Adrenal gland (tissue), 12 donors: ENCODE data around the gene PRR20G. TPM values are rescaled to one million over a fixed set of nuclear protein-coding genes. Genes with fewer than 3 reads are reported as not detected.

Experiments
- DNase-seq, 7 donors: peaks; one replicate each; pipeline ENCODE4 v3.0.0-alpha.2; 2019 to 2020
- H3K27ac ChIP-seq, 5 donors: fragments of 200-600 bp; sonication (generic) in 4 of 5; 1 replicate in 3 of 5; 2 replicates in 2 of 5; pipeline versions ENCODE4 v1.5.1 to v1.8.0; 2016 to 2020; ENCODE audit warnings: mild to moderate bottlenecking in 1 of 5
- H3K27me3 ChIP-seq: fragments of 200-600 bp; 2 replicates; pipeline ENCODE4 v1.8.0; 2021
- H3K36me3 ChIP-seq, 2 donors: fragments of 200-600 bp; replicated peaks in 1 of 2; 1 replicate in 1 of 2; 2 replicates in 1 of 2; pipeline versions ENCODE4 v1.5.1 to v1.8.0; 2018 to 2022
- H3K4me1 ChIP-seq, 2 donors: fragments of 200-600 bp; replicated peaks in 1 of 2; 1 replicate in 1 of 2; 2 replicates in 1 of 2; pipeline versions ENCODE4 v1.5.1 to v1.8.0; 2018 to 2021
- H3K4me3 ChIP-seq, 4 donors: fragments of 200-600 bp; sonication (generic) in 3 of 4; one replicate each; pipeline ENCODE4 v1.5.1; 2016 to 2018
- H3K9me3 ChIP-seq, 3 donors: fragments of 200-600 bp; sonication (generic) in 1 of 3; replicated peaks in 1 of 3; 1 replicate in 2 of 3; 2 replicates in 1 of 3; pipeline versions ENCODE4 v1.5.1 to v1.8.0; 2016 to 2021
- CTCF ChIP-seq, 6 experiments: fragments of 450-650 bp in 4 of 6; fragments of 200-600 bp in 2 of 6; sonication (generic) in 1 of 6; IDR thresholded peaks; 1 replicate in 5 of 6; 2 replicates in 1 of 6; pipeline versions ENCODE4 v1.5.1 to v1.8.0; 2016 to 2021; ENCODE audit warnings: antibody characterized with exemption in 6 of 6, mild to moderate bottlenecking in 2 of 6, moderate library complexity in 1 of 6
- POLR2A ChIP-seq, 2 donors: fragments of 450-650 bp; IDR thresholded peaks; one replicate each; pipeline ENCODE4 v1.6.1; 2017; ENCODE audit warnings: antibody characterized with exemption in 2 of 2, mild to moderate bottlenecking in 2 of 2, moderate library complexity in 1 of 2
- WGBS, 4 donors: extraction: QIAGEN DNeasy Blood & Tissue Kit in 2 of 4; methylation state at CpG; one replicate each; pipeline versions ENCODE4 v1.1.5 to v1.1.7; 2013 to 2017; 5-methylcytosine and 5-hydroxymethylcytosine counted together
- intact Hi-C, 2 donors: fragments of 100-400 bp; cut with DNase I; formaldehyde crosslinking; loops; one replicate each; pipeline versions ENCODE4 v1.14.1 to v1.15.0; 2022 to 2023
- polyA plus RNA-seq, 3 donors: library from polyadenylated mRNA; stranded (reverse); fragments of 200-250 nt in 2 of 3; fragments of 350-450 nt in 1 of 3; fragmentation: Illumina TruSeq in 1 of 3; extraction: RNeasy Lipid Tissue Mini Kit (QIAGEN cat#74804) in 1 of 3; gene quantifications; one replicate each; pipeline ENCODE4 v1.2.3, GENCODE V29; 2013 to 2014
- total RNA-seq, 9 donors: library from RNA; depleted of rRNA in 4 of 9; stranded (reverse); fragments of >200 nt in 4 of 9; fragments of 120-200 nt in 1 of 9; fragmentation: NEBNext Ultra II Directional in 1 of 9; extraction: Animal tissue kit (Norgen Biotek cat#: 25700) in 1 of 9; gene quantifications; one replicate each; pipeline versions ENCODE4 v1.1.0 to v1.2.4, GENCODE V29; 2013 to 2023
- donor health status: healthy with polysubstance abuse.
- donor health status: Bipolar disorder and iron deficiency.
- donor health status: DM: yes; HTN: yes; CAD: no.
- donor health status: DM: no; HTN: no; CAD: no.
- donor health status: DM: no; HTN: no; CAD: no.
- donor health status: DM: yes; HTN: yes; CAD: no.

The PRR20G gene
- total and polyA plus RNA-seq, 12 donors = not detected

GRCh38 chr3:127324076-127324475, 36.2 kb upstream of the PRR20G start:
- Histone ChIP-seq H3K9me3 (no peaks in the 10 kb centered on the region), H3K27ac (no peak overlapping the region), H3K36me3 (no peaks in the 10 kb centered on the region), H3K4me3 (no peak overlapping the region), H3K27me3 (peaks cover 2% of the 10 kb centered on the region), H3K4me1 (no peaks in the 10 kb centered on the region)
- intact Hi-C loops = no loop called here
- no peak for TF ChIP-seq CTCF (IDR thresholded peaks at IDR 0.05)
- no peak for TF ChIP-seq POLR2A (IDR thresholded peaks at IDR 0.05)
- 71 to 77% (median 76%) methylated on average over 2 to 3 of the region's 3 CpGs for WGBS, 4 donors
- no peak for DNase-seq

- Histone ChIP-seq H3K27me3 (peaks cover 2% of the 10 kb centered on the region), H3K27ac (no peak overlapping the region), H3K36me3 (no peaks in the 10 kb centered on the region), H3K9me3 (no peaks in the 10 kb centered on the region), H3K4me3 (no peak overlapping the region), H3K4me1 (no peaks in the 10 kb centered on the region)
- no peak for DNase-seq
- intact Hi-C loops = no loop called here
- TF ChIP-seq POLR2A (IDR thresholded peaks at IDR 0.05) = no peak
- no peak for TF ChIP-seq CTCF (IDR thresholded peaks at IDR 0.05)
- 56 to 87% (median 74%) methylated on average over 4 to 5 of the region's 5 CpGs for whole genome bisulfite sequencing, 4 donors
Measured at GRCh38 chr3:127323581-127323980, 35.7 kb upstream of the PRR20G start.

- no peaks in the 10 kb centered on the region for H3K4me1 ChIP-seq
- 75 to 82% (median 78%) methylated on average over 4 of the region's 4 CpGs for WGBS, 4 donors
- no peaks in the 10 kb centered on the region for H3K9me3 ChIP-seq
- no peak overlapping the region for H3K4me3 ChIP-seq
- peaks cover 2% of the 10 kb centered on the region for H3K27me3 ChIP-seq
- no peak overlapping the region for H3K27ac ChIP-seq
- intact Hi-C loops = no loop called here
- no peak for TF ChIP-seq CTCF (IDR thresholded peaks at IDR 0.05)
- TF ChIP-seq POLR2A (IDR thresholded peaks at IDR 0.05) = no peak
- no peak for DNase-seq
- H3K36me3 ChIP-seq = no peaks in the 10 kb centered on the region
Measured at GRCh38 chr3:127321371-127321770, 33.5 kb upstream of the PRR20G start.

- no peaks in the 10 kb centered on the region for H3K9me3 ChIP-seq
- intact Hi-C loops = no loop called here
- TF ChIP-seq POLR2A (IDR thresholded peaks at IDR 0.05) = no peak
- 60 to 69% (median 65%) methylated on average over 4 of the region's 4 CpGs for WGBS, 4 donors
- no peaks in the 10 kb centered on the region for H3K4me1 ChIP-seq
- H3K27ac ChIP-seq = no peak overlapping the region
- H3K27me3 ChIP-seq = no peaks in the 10 kb centered on the region
- H3K36me3 ChIP-seq = no peaks in the 10 kb centered on the region
- no peak overlapping the region for H3K4me3 ChIP-seq
- no peak for DNase-seq
Measured at GRCh38 chr3:127320529-127321121, 32.8 kb upstream of the PRR20G start.

- H3K36me3 ChIP-seq = no peaks in the 10 kb centered on the region
- no peaks in the 10 kb centered on the region for H3K9me3 ChIP-seq
- no peaks in the 10 kb centered on the region for H3K4me1 ChIP-seq
- WGBS, 4 donors = 71 to 75% (median 74%) methylated on average over 7 of the region's 7 CpGs
- TF ChIP-seq POLR2A (IDR thresholded peaks at IDR 0.05) (no peak), CTCF (IDR thresholded peaks at IDR 0.05) (no peak)
- intact Hi-C loops = no loop called here
- DNase-seq = no peak
- no peak overlapping the region for H3K27ac ChIP-seq
- H3K4me3 ChIP-seq = no peak overlapping the region
- H3K27me3 ChIP-seq = no peaks in the 10 kb centered on the region
Measured at GRCh38 chr3:127316685-127317084, 28.8 kb upstream of the PRR20G start.
